Measurements from ENCODE around the gene PLEKHG2. TPM values are rescaled to one million over a fixed set of nuclear protein-coding genes. Genes with fewer than 3 reads are reported as not detected.

The PLEKHG2 gene
- total and polyA plus RNA-seq, 9 of the 15 experiments (the other 6 are each of a cell fraction or from before 2014, with no cell fraction given): 0.98 to 45.7 (median 9.8) TPM

- peak; percentile 43 to 52 (median 49) for DNase-seq (ENCODE audit: extremely low read depth in 1 of 4, low spot score in 3 of 4)
- peaks cover 25 to 67% of the 10 kb centered on the region in 2 experiments for H3K4me1 ChIP-seq (replicated peaks in 1 of 2; ENCODE audit: control insufficient read depth in 2 of 2, insufficient read depth in 2 of 2, low read length in 2 of 2)
- H3K36me3 ChIP-seq (ENCODE audit: control insufficient read depth, insufficient read depth, low read length): peaks cover 21% of the 10 kb centered on the region; the same call in 2 of the 3 replicates
- H3K27ac ChIP-seq (ENCODE audit: extremely low read depth, low read depth, low read length): peak overlapping the region; percentile 15; the same call in 2 of the 3 replicates
- WGBS (ENCODE audit: insufficient coverage, low coverage, missing lambda C conversion rate): 55% methylated on average over 18 of the region's 18 CpGs
- in situ Hi-C loops (cut with MboI) (no loop called here), intact Hi-C loops (cut with micrococcal nuclease) (loop anchor here (5.0 kb wide), 2 partner anchors 187 to 292 kb away; no protein-coding TSS in a partner anchor)
- H3K4me2 ChIP-seq (ENCODE audit: insufficient read depth, low read length): peak overlapping the region; percentile 65
- no peaks in the 10 kb centered on the region for H3K27me3 ChIP-seq (ENCODE audit: control insufficient read depth in 2 of 2, insufficient read depth in 2 of 2, low read length in 2 of 2)
- no peaks in the 10 kb centered on the region for H3K9me1 ChIP-seq (ENCODE audit: control insufficient read depth, insufficient read depth, low read length)
- ChIA-PET POLR2A (interaction anchor here (0.6 to 1.7 kb wide), 9 partner anchors 9 to 560 kb away, joined by 3 to 15 read pairs (median 5); partner anchors contain the start of genes RPS16 and SAMD4B), CTCF (ENCODE audit: low intra/inter-chr PET ratio) (interaction anchor here (0.6 kb wide), 1 partner anchor 17 kb away, joined by 3 read pairs; no protein-coding TSS in a partner anchor)
- peak overlapping the region; percentile 71 for H3K4me3 ChIP-seq
- H2AFZ ChIP-seq (ENCODE audit: low read depth, low read length): peak overlapping the region; percentile 38; the same call in 1 of the 2 replicates
- H3K9me3 ChIP-seq (replicated peaks; ENCODE audit: control insufficient read depth, insufficient read depth, low read depth, low read length): no peaks in the 10 kb centered on the region
- TSS peak; percentile 0 for BruUV-seq (replicated peaks)
- peak overlapping the region; percentile 55 to 97; a peak in 3 of 4 replicates for H3K9ac ChIP-seq (ENCODE audit: insufficient read depth in 1 of 2, low read depth in 2 of 2, low read length in 2 of 2)
- H3K79me2 ChIP-seq (ENCODE audit: control insufficient read depth, insufficient read depth, low read length): peaks cover 38% of the 10 kb centered on the region
- no peaks in the 10 kb centered on the region for H4K20me1 ChIP-seq (replicated peaks; ENCODE audit: control insufficient read depth, insufficient read depth, low read length)
- FAIRE-seq: peak; percentile 73
- 0 out of 3 replicates have a peak, but pooled peaks have one; percentile 10 for ATAC-seq
- TF ChIP-seq ARID4B (CRISPR knock-in tag; IDR thresholded peaks at IDR 0.05) (0 out of 2 replicates have a peak, but pooled peaks have one; percentile 36), E2F6 (IDR thresholded peaks at IDR 0.05; ENCODE audit: borderline replicate concordance in 1 of 2, extremely low read depth in 1 of 2, insufficient read depth in 1 of 2, insufficient read length in 1 of 2, low read depth in 1 of 2, low read length in 1 of 2, poor library complexity in 1 of 2, severe bottlenecking in 1 of 2) (no peak), MBD1 (CRISPR knock-in tag; IDR thresholded peaks at IDR 0.05) (no peak), SUPT5H (IDR thresholded peaks at IDR 0.05) (0 out of 2 replicates have a peak, but pooled peaks have one; percentile 26), HDAC1 (IDR thresholded peaks at IDR 0.05) (0 out of 4 replicates have a peak, but pooled peaks of 1 of the 2 experiments have one; percentile 37), PKNOX1 (IDR thresholded peaks at IDR 0.05) (peak; percentile 12; the same call in 1 of the 2 replicates), UBTF (IDR thresholded peaks at IDR 0.05; ENCODE audit: borderline replicate concordance in 1 of 2, low read depth in 2 of 2, low read length in 2 of 2) (0 out of 4 replicates have a peak, but pooled peaks of 1 of the 2 experiments have one; percentile 17)
Measured at GRCh38 chr19:39413911-39414608, 1.6 kb downstream of the PLEKHG2 start.
